ENCODE measurements around the gene PRCC.
A peak's percentile ranks its signal among the peaks of the same experiment; 100 is the strongest.

Gene PRCC

DNA sequence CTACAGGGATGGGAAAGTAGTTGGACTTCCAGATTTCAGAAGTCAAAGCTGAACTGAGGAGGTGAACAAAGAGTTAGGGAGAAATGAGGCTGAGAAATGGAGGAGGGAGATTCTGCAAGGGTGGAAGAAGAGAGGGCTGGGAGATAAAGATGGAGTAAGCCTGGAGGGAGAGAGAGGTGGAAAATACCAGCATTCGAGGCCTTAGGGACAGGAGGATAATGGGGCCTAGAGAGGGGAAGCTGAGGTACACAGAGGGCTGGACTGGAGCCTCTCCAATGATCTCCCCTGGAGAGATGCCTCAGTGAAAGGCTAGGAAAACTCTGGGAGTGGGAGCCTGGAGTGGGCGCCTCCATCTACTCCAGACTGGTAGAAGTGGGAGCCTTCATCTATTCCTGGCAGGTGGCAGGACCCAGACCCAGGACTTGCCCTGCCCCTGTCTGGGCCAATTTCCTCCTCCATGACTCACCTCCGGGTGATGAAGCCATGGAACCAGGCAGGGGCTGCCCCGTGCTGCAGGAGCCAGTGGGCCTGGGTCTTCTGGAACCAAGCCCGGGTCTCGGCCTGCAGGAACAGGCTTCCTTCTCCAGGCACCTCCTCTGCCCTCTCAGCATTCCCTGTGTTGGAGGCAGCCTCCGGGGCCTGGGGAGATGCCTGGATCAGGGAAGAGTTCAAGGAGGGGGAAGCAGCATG, 47.4 kb downstream of the PRCC start:
- DNase-seq (ENCODE audit: low read depth), result no peak

DNA sequence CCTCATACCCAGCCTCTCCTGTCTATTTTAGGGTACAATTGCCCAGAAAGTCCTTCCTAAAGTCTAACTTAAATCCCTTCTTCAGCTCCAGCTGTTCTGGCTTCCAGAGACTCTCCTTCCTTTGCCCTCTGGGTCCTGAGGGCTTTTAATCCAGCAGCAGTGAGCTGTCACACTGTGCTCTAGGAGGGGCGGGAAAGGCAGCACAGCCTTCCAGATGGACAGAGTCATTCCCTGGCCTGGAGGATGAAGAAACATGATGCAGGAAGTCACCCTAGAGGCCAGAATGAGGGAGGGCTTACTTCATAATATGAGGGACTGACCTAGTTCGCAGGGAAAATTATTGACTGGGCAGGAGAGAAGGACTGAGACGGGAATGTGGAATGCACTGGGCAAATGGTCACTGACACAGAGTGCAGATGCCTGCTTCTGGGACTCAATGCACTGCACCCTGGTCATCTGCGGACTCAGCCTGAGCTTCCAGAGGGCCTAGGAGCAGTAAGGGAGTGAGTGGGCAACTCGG, 48.0 kb downstream of the PRCC start:
- DNase-seq (ENCODE audit: low read depth), result no peak

DNA sequence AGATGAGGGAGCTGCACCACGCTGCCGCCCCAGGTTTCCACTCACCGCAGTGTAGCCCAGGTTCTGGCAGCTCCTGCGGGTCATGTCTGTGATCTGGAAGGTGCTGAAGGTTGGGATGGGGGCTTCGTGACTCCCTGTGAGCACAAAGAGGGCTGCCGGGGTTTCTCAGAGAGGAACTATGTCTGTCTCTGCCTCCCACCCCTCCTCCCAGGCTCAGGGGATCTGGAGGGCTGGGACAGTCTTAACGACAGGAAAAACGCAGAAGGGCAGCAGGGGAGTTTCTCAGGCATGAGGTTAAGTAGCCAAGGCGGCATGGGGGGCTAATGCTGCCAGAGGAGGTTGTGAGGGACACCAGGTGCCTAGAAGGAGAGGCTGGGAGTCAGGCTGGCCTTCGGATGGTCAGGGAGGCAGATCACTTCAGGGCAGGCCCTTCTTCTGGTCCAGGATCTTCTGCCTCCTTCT, 48.7 kb downstream of the PRCC start:
- no peak for DNase-seq (ENCODE audit: low read depth)

DNA sequence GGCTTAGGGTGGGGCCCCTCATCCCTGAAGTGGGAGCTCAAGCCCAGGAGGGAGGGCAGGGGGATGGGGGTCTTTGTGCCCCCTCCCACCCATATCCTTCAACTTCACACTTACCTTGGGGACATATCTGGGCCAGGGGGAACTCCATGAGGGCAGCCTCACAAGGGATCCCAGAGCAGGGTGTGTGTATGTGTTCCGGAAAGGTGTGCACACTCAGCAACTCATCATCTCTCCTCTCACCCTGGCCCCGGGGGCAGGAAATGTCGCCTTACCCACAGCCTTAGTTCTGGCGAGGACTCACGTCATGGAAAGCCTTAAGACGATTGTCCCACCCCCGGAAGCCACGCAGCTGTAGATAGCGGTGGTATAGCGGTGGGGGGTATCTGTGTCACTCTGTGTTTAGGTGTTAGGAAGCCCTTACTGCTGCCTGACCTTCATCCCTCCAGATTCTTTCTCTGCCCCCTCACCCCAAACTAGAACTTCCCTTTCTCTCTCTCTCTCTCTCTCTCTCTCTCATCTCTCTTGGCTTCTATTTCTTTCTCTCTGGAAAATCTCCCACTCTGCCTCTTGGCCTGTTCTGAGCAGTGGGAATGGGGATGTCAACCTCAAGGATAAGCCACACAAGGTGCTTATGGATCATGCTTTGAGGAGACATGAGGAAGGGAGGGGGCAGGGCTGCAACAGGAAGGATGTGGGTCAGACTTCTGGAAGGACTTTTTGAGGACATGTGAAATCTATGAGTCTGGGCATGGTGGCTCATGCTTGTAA, 49.4 kb downstream of the PRCC start, which contains the start of gene SH2D2A:
Gene SH2D2A, minus strand, starts transcription at position 288 of the 768 bp plus-strand sequence. Its CDS starts 140 bp downstream, at position 148.
- peak; percentile 90 for DNase-seq (ENCODE audit: low read depth)

DNA sequence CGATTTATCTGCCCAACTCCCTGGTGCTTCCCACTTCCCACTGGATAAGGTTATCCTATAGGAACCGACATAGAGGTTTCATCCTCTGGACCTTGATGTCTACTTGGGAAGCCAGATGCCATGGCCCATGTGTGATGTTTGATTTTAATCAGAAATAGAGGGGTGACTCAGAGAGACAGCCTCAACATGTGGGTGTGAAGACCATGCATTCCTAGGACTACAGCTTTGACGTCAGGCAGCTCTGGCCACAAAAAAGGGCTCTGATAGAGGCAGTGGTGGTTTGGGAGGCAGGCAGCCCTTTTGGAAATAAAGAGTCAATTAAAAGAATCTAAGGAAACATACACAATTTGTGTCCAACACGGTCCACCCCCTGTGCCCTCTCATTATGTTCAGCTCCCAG, 54.5 kb downstream of the PRCC start:
- DNase-seq (ENCODE audit: low read depth), result peak; percentile 46

DNA sequence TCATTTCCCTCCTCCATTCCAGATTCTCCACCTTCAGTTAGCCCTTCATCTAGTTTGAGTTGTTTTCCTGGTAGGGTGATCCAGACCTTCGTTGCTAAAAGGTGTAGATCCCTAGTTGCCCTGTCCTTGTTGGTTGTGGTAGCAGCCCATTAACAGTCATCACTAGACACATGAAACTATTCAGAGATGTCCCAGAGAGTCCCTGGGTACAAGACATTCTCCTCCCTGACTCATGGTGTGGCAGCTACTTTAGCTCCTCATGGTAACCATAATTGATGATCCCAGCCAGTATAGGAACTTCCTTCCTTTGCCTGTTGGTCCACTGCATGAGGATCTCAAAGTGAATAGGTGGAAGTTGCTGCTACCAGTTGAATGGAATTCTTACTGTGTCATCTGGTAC, 55.3 kb downstream of the PRCC start:
- no peak for DNase-seq (ENCODE audit: low read depth)

DNA sequence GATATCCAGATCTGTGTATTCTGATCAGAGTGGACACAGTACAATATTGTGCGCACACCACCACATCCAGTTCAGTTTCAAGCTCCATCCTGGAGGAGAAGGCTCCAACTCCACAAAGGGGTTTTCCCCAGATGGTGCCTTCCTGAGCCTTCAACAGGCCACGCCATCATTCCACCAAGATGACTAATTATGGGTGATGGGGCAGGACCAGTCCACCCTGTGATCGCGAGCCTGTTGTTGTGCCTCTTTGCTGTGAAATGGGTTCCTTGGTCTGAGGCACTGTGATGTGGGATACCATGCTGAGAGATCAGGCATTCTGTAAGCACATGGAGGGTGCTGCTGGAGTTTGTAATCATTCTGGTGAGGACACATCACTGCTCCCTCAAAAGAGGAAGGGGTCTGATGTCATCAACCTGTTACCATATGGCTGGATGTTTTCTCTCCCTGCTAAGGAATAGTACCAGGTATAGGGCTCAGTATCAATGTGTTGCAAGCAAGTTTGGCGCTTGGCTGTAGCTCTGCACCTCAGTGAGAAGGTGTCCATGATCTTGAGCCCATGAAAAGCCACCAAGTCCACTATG, 56.0 kb downstream of the PRCC start:
- no peak for DNase-seq (ENCODE audit: low read depth)

DNA sequence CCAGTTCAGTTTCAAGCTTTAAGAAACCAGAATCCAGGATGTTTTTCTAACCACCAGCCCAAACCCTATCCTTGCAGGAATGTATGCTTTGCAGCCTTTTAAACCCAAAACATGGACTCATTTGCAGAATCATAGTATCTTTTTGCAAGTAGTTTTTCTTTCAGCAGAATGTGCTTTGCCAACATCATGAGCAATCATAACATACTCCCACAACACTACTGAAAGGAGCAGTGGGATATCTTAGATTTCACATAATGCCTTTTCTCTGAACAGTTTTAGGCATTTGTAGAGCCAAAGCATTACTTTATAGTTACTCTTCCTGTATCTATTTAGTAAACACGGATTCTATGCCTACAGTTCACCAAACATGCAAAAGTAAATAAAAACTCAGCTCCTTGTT, 59.3 kb downstream of the PRCC start:
- no peak for DNase-seq (ENCODE audit: low read depth)

DNA sequence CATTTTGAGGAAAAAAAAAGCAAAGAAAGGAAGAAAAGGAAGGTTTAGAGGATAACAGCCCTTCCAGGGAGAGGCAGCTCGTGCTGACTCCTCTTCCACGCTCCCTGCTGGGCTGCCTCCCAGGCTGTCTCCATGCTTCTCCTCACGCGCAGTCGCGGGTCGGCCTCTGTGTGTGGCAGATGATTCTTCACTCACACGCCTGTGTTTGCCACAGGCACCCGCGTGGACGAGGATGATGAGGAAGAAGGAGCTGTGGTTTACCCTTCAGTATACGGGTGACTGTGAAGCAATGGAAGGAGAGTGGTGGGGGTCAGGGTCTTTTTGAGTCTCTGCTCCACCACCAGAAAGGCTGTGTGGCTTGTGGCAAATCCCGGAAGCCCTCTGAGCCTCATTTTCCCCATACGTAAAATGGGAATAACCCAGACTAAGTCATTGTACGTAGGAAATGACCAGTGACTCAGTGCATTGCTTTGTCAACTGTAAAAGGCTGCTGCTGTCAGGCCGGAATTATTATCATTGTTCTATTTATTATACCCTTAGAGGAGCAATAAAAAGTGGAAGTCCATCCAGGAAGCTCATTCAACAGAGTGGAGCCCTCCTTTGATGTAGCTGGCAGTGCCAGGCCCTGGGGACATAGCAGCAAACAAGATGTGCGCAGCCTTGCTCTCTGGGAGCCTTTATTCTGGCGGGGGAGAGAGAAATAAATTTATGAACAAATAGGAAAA, 61.2 kb downstream of the PRCC start:
- no peak for DNase-seq (ENCODE audit: low read depth)

DNA sequence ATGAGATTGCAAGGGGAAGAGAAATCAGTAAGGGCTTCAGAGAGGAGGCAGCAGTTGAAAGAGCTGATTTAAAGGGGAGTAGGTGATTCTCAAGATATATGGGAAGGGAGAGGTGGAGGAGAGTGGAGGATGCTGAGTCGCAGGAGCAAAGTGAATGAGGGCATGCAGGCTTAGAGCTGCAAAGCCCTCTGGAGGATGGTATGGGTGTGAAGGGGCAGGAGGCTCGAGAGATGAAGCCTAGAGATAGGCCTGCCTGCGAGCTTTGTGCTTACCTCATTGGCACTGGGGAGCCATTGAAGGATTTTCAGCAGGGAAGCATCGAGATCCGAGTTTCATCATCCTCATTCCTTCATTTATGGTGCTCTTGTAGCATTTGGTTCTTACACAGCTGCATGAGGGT, 65.1 kb downstream of the PRCC start:
- no peak for DNase-seq (ENCODE audit: low read depth)

DNA sequence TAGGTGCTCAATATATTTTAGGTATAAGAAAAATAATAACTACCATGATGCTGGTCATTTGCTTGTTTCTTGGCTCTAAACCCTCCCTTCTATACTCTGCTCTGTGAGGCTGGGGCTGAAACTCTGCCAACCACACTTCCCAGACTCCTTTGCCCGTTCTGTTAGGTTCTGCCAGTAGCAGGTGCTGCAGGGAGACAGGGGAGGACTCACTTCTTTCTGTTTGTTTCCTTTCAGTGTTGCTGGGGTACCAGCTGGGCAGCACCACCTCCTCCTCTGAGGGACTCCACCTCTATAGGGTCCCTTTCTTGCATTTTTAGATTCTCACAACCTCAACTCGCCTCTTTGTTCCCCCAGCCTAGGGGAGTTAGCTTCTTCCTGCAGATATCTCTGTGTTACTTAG, 66.3 kb downstream of the PRCC start:
- no peak for DNase-seq (ENCODE audit: low read depth)

DNA sequence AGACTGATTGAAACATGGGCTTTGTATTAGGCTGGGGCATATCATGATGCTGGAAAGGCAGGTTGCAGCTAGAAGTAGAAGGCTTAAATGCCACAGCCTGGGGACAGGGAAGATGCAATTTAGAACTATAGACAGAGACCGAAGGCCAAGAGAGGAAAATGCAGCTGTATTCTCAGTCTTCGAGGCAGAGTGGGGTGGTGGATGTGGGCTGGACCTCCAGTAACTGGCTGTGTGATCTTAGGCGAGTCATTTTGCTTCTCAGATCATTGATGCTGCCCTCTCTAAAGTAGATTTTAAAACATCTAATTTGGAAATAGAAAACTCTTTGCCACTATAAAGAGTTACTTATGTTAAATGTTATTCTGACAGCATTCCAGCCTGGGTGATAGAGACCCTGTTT, 67.0 kb downstream of the PRCC start:
- no peak for DNase-seq (ENCODE audit: low read depth)

DNA sequence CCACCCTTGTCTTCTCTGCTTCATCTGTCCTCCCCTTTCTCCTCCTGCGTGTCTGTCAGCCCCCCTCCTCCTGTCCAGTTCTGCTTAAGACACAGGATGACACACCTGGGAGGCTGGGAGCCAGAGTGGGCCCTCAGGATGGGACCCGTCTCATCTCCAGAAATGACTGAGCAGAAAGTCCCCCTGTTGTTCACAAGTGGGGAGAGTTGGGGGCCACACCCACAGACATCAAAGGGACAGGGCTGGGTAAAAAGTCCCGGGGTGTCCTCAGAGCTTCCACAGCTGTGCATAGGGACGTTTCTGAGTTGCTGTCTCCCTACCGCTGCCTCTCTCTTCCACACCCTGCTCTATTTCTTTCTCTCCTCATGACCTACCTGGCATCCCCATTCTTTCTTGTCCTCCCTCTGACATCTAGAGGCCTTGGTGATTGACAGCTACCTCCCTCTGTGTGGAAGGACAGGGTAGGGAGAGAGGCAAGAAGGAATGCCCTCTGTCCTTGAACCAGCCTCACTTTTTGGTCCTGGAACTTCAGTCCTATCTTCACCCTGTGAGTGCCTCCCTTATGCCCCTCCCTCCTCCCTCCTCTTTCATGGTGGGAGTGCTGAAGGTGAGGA, 68.8 kb downstream of the PRCC start:
- no peak for DNase-seq (ENCODE audit: low read depth)

DNA sequence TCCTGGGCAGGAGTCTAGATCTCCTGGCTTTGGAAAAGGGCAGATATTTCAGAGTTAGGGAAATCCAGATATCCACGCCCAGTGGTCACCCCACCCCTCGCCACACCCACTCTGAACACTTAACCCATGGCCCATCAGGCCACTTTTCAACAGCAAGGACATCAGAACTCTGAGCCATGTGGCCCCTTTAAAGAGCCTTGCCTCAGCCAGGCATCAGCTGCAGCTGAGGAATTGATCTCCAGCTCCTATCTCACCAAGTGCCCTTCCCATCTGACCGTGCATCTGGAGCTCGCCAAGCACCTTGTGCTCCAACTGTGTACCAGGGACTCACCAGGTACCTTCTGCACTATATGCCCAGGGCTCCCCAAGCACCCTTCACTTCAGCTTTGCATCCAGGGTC, 69.6 kb downstream of the PRCC start:
- no peak for DNase-seq (ENCODE audit: low read depth)

DNA sequence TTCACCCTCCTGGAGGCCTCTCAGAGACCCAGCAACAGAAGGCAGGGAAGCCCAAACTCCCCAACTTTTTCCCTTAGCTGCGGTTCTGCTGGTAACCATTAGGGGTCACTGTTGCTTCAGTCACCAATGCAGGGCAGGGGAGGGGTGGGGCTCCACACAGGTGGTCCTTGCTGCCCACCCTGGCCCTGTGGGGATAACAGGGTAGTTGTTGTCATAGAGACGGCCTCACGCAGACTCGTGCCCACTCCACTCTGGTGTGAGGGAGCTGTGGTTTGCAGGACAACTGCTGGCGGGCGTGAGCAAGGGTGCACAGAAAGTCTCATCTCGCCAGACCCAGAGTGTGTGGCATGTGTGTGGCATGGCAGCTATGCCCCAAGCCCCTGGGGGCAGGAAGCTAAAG, 71.6 kb downstream of the PRCC start:
- DNase-seq (ENCODE audit: low read depth), result no peak

DNA sequence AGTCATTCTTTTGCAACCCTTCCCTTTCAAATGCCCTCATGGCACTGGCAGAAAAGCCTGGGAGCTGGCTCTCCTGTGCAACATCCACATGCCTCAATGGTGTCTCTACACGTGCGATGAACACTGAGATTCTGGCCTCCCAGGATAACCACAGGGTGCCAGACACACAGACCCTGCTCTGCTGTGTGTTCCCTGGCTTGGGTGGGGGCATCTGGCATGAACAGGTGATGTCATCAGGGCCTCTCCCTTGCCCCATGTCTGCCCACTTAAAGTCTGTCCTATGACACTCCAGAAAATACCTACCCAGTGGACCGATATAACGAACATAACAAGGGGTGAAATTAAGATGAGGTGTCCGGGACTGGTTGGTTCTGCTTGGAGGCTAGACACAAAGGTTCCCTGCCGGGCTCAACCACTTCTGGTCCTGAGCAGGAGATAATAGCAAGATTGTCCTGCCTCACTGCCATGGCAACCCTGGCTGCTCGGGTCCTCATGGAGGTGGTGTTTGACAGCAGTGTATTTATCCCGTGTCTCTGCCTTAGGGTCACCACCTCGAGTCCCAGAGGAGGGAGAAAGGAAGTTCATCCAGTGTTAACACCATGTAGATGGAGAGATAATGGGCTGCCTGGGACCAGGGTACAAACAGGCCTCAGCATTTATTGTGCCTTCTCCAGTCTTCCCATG, 72.2 kb downstream of the PRCC start:
- DNase-seq (ENCODE audit: low read depth), result no peak

DNA sequence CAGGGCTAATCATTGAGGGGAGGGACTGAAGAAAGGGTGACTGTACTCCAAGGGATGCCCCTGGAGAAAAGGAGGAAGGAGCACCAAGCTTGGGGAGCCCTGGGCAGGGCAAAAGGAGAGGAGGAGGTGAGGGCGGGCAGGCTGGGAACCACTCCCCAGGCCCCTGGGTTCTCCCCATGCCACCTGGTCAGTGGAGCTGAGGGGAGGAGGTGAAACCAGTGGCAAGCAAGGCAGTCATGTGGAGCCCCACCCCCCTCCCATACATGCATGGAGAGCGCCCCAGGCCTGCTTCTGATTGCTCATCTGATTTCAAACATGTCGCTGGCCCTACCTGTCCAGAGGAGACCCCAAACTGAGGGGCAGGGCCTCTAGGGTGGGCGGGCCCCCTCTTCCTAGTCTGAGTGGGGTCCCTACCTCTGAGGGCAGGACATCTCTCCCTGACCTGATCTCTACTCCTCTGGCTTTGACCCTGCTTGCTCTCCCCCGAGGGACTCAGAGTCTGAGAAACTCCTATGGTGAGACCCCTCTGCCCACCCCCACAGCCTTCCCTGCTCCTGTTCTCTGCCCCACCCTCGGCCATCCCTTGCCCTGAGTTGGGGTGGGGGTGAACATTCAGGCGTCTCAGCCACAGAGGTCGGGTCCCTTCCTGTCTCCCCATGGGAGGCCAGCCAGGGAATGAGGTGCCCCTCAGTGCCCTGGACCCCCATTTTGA, 73.0 kb downstream of the PRCC start:
- DNase-seq (ENCODE audit: low read depth), result no peak

DNA sequence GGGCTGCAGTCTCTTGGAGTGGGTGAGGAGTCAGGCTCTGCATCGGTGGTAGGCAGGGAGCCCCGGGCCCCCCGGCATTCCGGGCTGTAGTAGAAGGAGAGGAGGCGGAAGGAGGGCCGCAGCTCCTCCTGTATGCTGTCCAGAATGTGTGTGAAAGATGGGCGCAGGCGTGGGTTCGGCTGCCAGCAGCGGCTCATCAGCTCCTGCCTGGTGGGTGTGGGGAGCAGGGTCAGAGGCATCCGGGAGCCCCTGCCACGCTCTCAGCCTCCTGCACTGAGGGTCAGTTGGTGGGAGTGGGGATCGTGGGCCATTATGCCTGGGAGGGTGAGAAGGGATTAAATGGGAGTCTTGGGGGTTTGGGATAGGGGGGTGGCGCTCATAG, 73.6 kb downstream of the PRCC start:
- no peak for DNase-seq (ENCODE audit: low read depth)

DNA sequence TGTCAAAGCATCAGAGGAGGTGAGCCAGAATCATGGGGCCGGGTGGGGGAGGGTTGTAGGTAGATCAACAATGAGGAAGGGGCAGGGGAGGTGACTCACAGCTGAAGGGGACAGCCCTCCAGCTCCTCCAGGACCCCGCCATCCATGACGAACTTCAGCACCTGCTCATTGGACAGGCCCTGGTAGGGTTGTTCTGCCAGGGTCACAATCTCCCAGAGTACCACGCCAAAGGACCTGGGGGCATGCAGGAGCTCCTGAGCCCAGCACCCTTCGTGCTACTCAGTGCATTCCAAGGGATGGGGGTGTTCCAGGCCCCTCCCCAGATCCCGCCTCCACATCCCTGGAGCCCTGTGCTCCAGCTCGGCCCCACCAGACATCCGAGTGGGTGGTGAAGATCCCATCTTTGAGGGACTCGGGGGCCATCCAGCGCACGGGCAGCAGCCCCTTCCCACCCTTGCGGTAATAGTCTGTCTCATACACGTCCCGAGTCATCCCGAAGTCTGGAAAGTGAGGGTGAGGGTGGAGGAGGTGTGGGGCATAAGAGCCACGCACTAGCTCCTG, 74.0 kb downstream of the PRCC start:
- DNase-seq (ENCODE audit: low read depth), result no peak

DNA sequence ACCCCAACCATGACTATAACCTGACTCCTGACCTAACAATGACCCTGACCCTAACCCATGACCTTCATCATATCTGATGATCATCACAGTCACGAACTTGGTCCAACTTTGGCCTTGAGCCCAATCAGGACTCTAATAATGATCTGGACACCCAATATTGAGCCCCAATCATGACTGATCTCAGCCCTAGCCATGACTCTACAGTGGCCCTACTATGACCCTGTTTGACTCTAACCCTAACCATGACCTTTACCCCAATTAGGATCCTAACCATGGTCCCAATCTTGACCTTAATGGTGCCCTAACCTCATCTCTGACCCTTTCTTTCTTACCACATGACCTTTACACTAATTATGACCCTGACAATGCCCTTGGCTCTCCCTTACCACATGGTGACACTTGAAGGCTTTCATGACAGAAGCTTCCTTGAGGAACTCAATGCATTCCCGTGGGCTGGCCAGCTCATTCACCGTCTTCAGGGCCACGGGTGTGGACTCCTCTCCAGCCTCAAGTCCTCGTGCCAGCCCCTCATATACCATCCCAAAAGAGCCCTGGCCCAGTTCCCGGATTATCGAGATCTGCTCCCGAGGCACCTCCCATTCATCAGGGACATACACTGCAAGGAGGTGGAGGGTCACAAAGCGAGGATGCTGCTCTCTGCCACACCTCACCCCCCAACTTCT, 75.4 kb downstream of the PRCC start:
- DNase-seq (ENCODE audit: low read depth), result no peak
